OCI-LY1 (cell line): ENCODE results near the gene WHRN.

Source experiments
- H2AFZ ChIP-seq: fragments of 200-600 bp; sonication (generic), shearing (Covaris generic); 2 replicates; pipeline ENCODE4 v1.6.0; 2014; ENCODE audit warnings: antibody characterized with exemption, mild to moderate bottlenecking, low read length
- H3F3A ChIP-seq: fragments of 200-600 bp; sonication (generic), shearing (Covaris generic); 2 replicates; pipeline ENCODE4 v1.6.0; 2014; ENCODE audit warnings: mild to moderate bottlenecking, antibody characterized with exemption, low read length, moderate library complexity; ENCODE audit not compliant: insufficient read depth
- H3K27ac ChIP-seq: fragments of 200-600 bp; sonication (generic); 2 replicates; pipeline ENCODE4 v1.5.1; 2014; ENCODE audit warnings: low read length, mixed run types, mild to moderate bottlenecking, low read depth; ENCODE audit not compliant: poor library complexity, severe bottlenecking
- H3K27me3 ChIP-seq: fragments of 200-600 bp; sonication (generic); 2 replicates; pipeline ENCODE4 v1.6.0; 2014; ENCODE audit warnings: antibody characterized with exemption, mild to moderate bottlenecking, low read length, moderate library complexity; ENCODE audit not compliant: insufficient read depth
- H3K36me3 ChIP-seq: fragments of 200-600 bp; sonication (generic); 2 replicates; pipeline ENCODE4 v1.6.1; 2014; ENCODE audit warnings: mild to moderate bottlenecking, antibody characterized with exemption, low read length, moderate library complexity, mixed read lengths; ENCODE audit not compliant: insufficient read depth
- H3K4me1 ChIP-seq: fragments of 200-600 bp; sonication (generic); 2 replicates; pipeline ENCODE4 v1.5.1; 2014; ENCODE audit warnings: mild to moderate bottlenecking, low read length, moderate library complexity; ENCODE audit not compliant: insufficient read depth, severe bottlenecking
- H3K4me2 ChIP-seq: fragments of 200-600 bp; sonication (generic), shearing (Covaris generic); 2 replicates; pipeline ENCODE4 v1.6.1; 2014; ENCODE audit warnings: low read length
- H3K4me3 ChIP-seq: fragments of 200-600 bp; sonication (generic); 2 replicates; pipeline ENCODE4 v1.5.1; 2014; ENCODE audit warnings: low read length, low read depth, mild to moderate bottlenecking, mixed read lengths; ENCODE audit not compliant: poor library complexity, severe bottlenecking
- H3K79me2 ChIP-seq: fragments of 200-600 bp; shearing (Covaris generic); 2 replicates; pipeline ENCODE4 v1.6.1; 2016; ENCODE audit warnings: mixed run types, low read length, mixed read lengths; ENCODE audit not compliant: insufficient read depth
- H3K9ac ChIP-seq: fragments of 200-600 bp; sonication (generic), shearing (Covaris generic); 2 replicates; pipeline ENCODE4 v1.6.1; 2014; ENCODE audit warnings: mild to moderate bottlenecking, low read length, mixed read lengths
- H3K9me2 ChIP-seq: fragments of 200-600 bp; sonication (generic), shearing (Covaris generic); 2 replicates; pipeline ENCODE4 v1.6.1; 2014; ENCODE audit warnings: low read depth, mild to moderate bottlenecking, low read length, mixed read lengths
- H3K9me3 ChIP-seq: fragments of 200-600 bp; shearing (Covaris generic); 2 replicates; pipeline ENCODE4 v1.6.1; 2014; ENCODE audit warnings: low read length, mixed read lengths
- H4K20me1 ChIP-seq: fragments of 200-600 bp; sonication (generic), shearing (Covaris generic); 2 replicates; pipeline ENCODE4 v1.6.0; 2016; ENCODE audit warnings: mild to moderate bottlenecking, low read length; ENCODE audit not compliant: insufficient read depth
- EZH2 ChIP-seq: fragments of 200-600 bp; sonication (generic), shearing (Covaris generic); IDR thresholded peaks from 2 replicates; pipeline ENCODE4 v1.8.0; 2017; ENCODE audit warnings: borderline replicate concordance, mixed run types, mild to moderate bottlenecking, antibody characterized with exemption, low read length, moderate library complexity, mixed read lengths
- TF ChIP-seq, protein P1 (sequence below): fragments of 200-600 bp; sonication (generic), shearing (Covaris generic); IDR thresholded peaks from 2 replicates; pipeline ENCODE4 v1.5.1; 2017; ENCODE audit warnings: mild to moderate bottlenecking, antibody characterized with exemption, low read length, moderate library complexity, mixed read lengths

Gene WHRN

DNA sequence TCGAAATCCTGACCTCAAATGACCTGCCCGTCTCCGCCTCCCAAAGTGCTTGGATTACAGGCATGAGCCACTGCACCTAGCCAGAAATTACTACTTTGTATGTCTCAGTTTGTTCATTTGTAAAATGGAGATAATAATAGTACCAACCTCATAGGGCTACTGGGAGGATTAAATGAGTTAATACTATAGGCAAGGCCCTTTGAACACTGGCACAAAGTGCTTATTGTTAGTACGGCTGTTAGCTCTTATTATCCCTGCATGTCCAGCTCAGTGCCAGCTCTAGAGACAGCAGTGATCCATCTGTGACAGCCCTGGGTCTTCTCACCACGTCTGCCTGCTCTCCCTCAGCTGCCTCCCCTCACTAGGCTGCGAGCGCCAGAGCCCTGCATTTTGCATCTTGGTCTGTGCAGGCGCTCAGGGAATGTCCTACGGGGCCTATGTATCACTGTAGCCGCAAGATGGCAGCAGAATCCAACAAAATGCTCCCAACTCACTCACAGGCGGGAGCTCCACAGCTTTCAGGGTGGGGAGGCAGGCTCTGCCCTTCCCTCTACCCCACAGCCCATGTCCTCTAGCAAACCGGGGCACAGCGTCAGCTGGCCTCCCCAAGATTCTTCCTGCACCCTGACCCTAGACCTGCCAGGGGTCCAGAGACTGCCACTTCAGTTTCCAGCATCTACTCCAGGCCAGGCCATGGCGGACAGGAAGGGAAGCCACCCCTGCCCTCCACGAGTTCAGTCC, 99.8 kb downstream of the WHRN start:
- H3F3A ChIP-seq: no peaks in the 10 kb centered on the region
- H3K9me2 ChIP-seq: no peaks in the 10 kb centered on the region
- no peak overlapping the region for H3K9ac ChIP-seq
- no peak overlapping the region for H3K4me2 ChIP-seq
- peaks cover 3% of the 10 kb centered on the region; the same call in 1 of the 2 replicates for H3K27me3 ChIP-seq
- no peaks in the 10 kb centered on the region for H3K79me2 ChIP-seq
- H3K9me3 ChIP-seq: no peaks in the 10 kb centered on the region
- H3K36me3 ChIP-seq: no peaks in the 10 kb centered on the region
- TF ChIP-seq, protein P1, sequence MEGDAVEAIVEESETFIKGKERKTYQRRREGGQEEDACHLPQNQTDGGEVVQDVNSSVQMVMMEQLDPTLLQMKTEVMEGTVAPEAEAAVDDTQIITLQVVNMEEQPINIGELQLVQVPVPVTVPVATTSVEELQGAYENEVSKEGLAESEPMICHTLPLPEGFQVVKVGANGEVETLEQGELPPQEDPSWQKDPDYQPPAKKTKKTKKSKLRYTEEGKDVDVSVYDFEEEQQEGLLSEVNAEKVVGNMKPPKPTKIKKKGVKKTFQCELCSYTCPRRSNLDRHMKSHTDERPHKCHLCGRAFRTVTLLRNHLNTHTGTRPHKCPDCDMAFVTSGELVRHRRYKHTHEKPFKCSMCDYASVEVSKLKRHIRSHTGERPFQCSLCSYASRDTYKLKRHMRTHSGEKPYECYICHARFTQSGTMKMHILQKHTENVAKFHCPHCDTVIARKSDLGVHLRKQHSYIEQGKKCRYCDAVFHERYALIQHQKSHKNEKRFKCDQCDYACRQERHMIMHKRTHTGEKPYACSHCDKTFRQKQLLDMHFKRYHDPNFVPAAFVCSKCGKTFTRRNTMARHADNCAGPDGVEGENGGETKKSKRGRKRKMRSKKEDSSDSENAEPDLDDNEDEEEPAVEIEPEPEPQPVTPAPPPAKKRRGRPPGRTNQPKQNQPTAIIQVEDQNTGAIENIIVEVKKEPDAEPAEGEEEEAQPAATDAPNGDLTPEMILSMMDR: peak; percentile 87
- TF ChIP-seq EZH2: no peak
- no peaks in the 10 kb centered on the region for H3K4me1 ChIP-seq
- no peaks in the 10 kb centered on the region for H4K20me1 ChIP-seq
- H3K27ac ChIP-seq: no peak overlapping the region
- H3K4me3 ChIP-seq: no peak overlapping the region
- no peak overlapping the region for H2AFZ ChIP-seq

DNA sequence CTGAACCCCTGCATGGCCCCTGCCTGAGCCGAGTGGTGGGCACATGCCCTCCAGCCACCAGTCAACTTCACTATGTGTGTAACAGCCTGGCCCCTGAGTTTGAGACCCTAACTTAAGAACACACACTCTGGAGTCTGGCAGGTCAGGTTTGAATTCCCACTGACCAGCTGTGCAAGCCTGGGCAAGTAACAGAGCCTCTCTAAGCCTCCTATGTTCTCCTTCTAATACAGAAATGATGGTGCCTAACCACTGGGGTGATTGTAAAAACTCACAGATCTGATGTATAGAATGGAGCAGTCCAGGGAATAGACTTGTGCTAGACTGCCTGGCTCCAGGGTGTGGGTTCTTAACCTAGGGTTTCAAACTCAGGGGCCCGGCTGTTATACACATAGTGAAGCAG, 100.7 kb downstream of the WHRN start:
- H3K4me2 ChIP-seq: no peak overlapping the region
- H3K4me3 ChIP-seq: no peak overlapping the region
- no peaks in the 10 kb centered on the region for H4K20me1 ChIP-seq
- H3K4me1 ChIP-seq: no peaks in the 10 kb centered on the region
- no peak overlapping the region for H3K27ac ChIP-seq
- no peaks in the 10 kb centered on the region for H3K79me2 ChIP-seq
- TF ChIP-seq EZH2: no peak
- TF ChIP-seq, protein P1: no peak
- peaks cover 3% of the 10 kb centered on the region; the same call in 1 of the 2 replicates for H3K27me3 ChIP-seq
- H3K9me2 ChIP-seq: no peaks in the 10 kb centered on the region
- H3K9ac ChIP-seq: no peak overlapping the region
- H2AFZ ChIP-seq: no peak overlapping the region
- H3K36me3 ChIP-seq: no peaks in the 10 kb centered on the region
- H3K9me3 ChIP-seq: no peaks in the 10 kb centered on the region
- no peaks in the 10 kb centered on the region for H3F3A ChIP-seq

GRCh38 chr9:114403153-114403756, 102.0 kb downstream of the WHRN start:
- no peak overlapping the region for H3K9ac ChIP-seq
- no peaks in the 10 kb centered on the region for H3K9me2 ChIP-seq
- H3K4me3 ChIP-seq: no peak overlapping the region
- H3F3A ChIP-seq: no peaks in the 10 kb centered on the region
- no peak overlapping the region for H3K4me2 ChIP-seq
- no peak overlapping the region for H3K27ac ChIP-seq
- no peaks in the 10 kb centered on the region for H3K9me3 ChIP-seq
- peaks cover 5% of the 10 kb centered on the region for H3K4me1 ChIP-seq
- no peaks in the 10 kb centered on the region for H3K79me2 ChIP-seq
- H3K36me3 ChIP-seq: no peaks in the 10 kb centered on the region
- H3K27me3 ChIP-seq: 0 out of 2 replicates have a peak, but pooled peaks cover 3% of the 10 kb centered on the region
- TF ChIP-seq EZH2: no peak
- TF ChIP-seq, protein P1: no peak
- no peak overlapping the region for H2AFZ ChIP-seq
- no peaks in the 10 kb centered on the region for H4K20me1 ChIP-seq
